ENCODE results near the gene CRISPLD2. TPM values are rescaled to one million over a fixed set of nuclear protein-coding genes. Genes with fewer than 3 reads are reported as not detected.
A peak's percentile ranks its signal among the peaks of the same experiment; 100 is the strongest.

Gene CRISPLD2
- total RNA-seq, 1 experiment from 2014 or later: 0.34 TPM

DNA sequence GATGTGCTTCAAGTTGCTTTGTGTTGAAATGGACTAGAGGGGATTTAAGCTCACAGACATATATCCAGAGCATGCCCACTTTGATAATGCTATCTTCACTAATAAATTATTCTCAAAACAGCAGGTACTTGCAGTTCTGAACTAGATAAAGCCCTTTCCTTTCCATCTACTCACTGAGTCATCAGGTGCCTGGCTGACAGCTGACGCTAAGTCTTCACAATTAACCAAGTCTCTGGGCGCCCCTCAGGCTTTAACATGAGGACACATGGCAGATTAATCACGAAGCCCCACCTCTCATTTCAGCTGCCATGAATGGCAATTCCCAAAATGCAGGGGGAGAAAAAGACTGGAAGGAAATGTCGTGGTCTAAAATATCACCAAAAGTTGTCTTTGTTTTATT, 29.5 kb upstream of the CRISPLD2 start:
- no peak overlapping the region for H3K4me3 ChIP-seq
- no peaks in the 10 kb centered on the region for H3K36me3 ChIP-seq
- no peaks in the 10 kb centered on the region for H3K9me3 ChIP-seq (replicated peaks)
- peaks cover 12% of the 10 kb centered on the region; the same call in 1 of the 2 replicates for H3K4me1 ChIP-seq
- no peak overlapping the region for H3K27ac ChIP-seq
- no peaks in the 10 kb centered on the region for H3K27me3 ChIP-seq
- DNase-seq: peak; percentile 10 to 22

DNA sequence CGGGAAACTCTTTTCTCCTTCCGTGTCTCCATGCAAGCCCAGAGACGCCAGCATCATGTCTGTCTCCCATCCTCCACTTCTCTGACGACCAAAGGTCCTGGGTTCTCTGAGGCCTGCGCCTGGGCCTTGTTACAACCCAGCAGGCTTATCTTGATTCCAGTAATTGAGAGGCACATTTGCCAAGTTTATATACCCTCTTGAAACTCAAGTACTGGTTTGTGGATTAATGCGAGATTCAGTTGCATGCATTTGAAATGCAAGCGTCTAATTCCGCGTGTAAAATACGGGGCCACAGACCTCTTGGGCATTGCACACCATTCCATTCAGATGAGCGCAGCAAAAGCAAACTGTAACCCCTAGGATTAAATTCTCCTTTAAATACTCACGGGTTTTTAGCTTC, 28.7 kb upstream of the CRISPLD2 start:
- H3K9me3 ChIP-seq (replicated peaks): no peaks in the 10 kb centered on the region
- no peaks in the 10 kb centered on the region for H3K27me3 ChIP-seq
- H3K36me3 ChIP-seq: no peaks in the 10 kb centered on the region
- H3K4me1 ChIP-seq: peaks cover 7% of the 10 kb centered on the region; the same call in 1 of the 2 replicates
- H3K27ac ChIP-seq: no peak overlapping the region
- peak in 1 of 2 experiments; percentile 8 for DNase-seq
- no peak overlapping the region for H3K4me3 ChIP-seq

GRCh38 chr16:84791501-84791900, 28.3 kb upstream of the CRISPLD2 start:
- Histone ChIP-seq H3K36me3 (no peaks in the 10 kb centered on the region), H3K4me1 (peaks cover 5% of the 10 kb centered on the region; the same call in 1 of the 2 replicates), H3K9me3 (replicated peaks) (no peaks in the 10 kb centered on the region), H3K27ac (no peak overlapping the region), H3K27me3 (no peaks in the 10 kb centered on the region), H3K4me3 (no peak overlapping the region)
- no peak for DNase-seq

- Histone ChIP-seq H3K27me3 (no peaks in the 10 kb centered on the region), H3K4me3 (no peak overlapping the region), H3K27ac (no peak overlapping the region), H3K36me3 (no peaks in the 10 kb centered on the region), H3K9me3 (replicated peaks) (no peaks in the 10 kb centered on the region), H3K4me1 (peaks cover 5% of the 10 kb centered on the region; the same call in 1 of the 2 replicates)
- DNase-seq: no peak
Measured at GRCh38 chr16:84794186-84794585, 25.6 kb upstream of the CRISPLD2 start.

DNA sequence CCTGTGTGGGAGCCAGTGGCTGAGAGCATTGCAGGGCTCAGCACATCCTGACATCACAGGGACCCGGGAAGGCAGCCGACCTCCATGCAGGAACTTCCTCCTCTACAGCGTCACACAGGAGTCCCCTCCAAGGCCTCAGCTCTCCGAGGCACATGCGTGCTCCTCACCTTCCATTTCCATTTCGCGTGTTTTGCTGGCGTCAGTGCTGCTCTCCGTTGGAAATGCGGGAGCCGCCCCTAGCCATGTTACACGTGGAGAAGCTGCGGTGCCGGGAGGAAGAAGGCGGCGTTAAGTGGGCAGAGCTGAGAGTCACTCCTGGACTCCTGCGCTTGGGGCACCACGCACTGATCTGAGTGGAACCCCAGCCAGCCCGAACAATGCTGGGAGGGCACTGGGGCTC, 25.2 kb upstream of the CRISPLD2 start:
- no peak overlapping the region for H3K27ac ChIP-seq
- H3K9me3 ChIP-seq (replicated peaks): no peaks in the 10 kb centered on the region
- no peaks in the 10 kb centered on the region for H3K27me3 ChIP-seq
- no peaks in the 10 kb centered on the region for H3K36me3 ChIP-seq
- H3K4me1 ChIP-seq: peaks cover 5% of the 10 kb centered on the region; the same call in 1 of the 2 replicates
- no peak for DNase-seq
- no peak overlapping the region for H3K4me3 ChIP-seq

DNA sequence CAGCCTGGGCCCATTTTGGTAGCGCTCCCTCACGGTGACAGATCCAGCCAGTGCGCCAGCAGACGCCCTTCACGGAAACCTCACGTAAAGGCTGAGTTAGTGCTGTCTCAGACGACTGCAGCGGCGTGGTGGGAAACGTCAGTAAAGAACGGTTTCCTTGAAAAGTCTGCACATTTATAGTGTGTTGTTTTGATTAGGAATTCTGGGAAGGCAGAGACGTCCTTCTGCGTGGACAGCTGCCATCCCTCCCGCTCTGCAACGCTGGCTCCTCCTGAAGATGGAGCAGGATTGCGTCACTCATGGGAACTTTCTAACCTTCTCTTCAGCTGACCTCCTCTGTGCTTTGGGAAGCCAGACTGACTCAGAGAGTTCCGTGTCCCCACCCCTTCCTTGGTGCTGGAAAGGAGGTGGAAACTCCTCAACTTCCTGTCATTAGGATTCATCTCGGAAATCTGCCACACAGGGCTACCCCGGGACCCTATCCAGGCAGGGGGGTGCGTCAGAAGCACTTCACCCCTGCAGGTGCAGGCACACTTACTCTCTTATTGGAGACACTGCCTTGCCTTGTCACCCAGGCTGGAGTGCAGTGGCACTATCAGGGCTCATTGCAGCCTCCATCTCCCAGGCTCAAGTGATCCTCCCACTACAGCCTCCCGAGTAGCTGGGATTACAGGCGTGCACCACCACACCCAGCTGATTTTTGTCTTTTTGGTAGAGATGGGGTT, 24.3 kb upstream of the CRISPLD2 start:
- DNase-seq: no peak
- H3K36me3 ChIP-seq: no peaks in the 10 kb centered on the region
- H3K27me3 ChIP-seq: no peaks in the 10 kb centered on the region
- no peak overlapping the region for H3K27ac ChIP-seq
- peaks cover 5% of the 10 kb centered on the region; the same call in 1 of the 2 replicates for H3K4me1 ChIP-seq
- no peak overlapping the region for H3K4me3 ChIP-seq
- H3K9me3 ChIP-seq (replicated peaks): no peaks in the 10 kb centered on the region

GRCh38 chr16:84800158-84800978, 19.4 kb upstream of the CRISPLD2 start:
- Histone ChIP-seq H3K4me3 (no peak overlapping the region), H3K27ac (no peak overlapping the region), H3K9me3 (replicated peaks) (no peaks in the 10 kb centered on the region), H3K27me3 (no peaks in the 10 kb centered on the region), H3K4me1 (no peaks in the 10 kb centered on the region), H3K36me3 (no peaks in the 10 kb centered on the region)
- DNase-seq: no peak

- no peak for DNase-seq
- no peak overlapping the region for H3K27ac ChIP-seq
- H3K27me3 ChIP-seq: no peaks in the 10 kb centered on the region
- no peaks in the 10 kb centered on the region for H3K36me3 ChIP-seq
- H3K9me3 ChIP-seq (replicated peaks): no peaks in the 10 kb centered on the region
- H3K4me1 ChIP-seq: no peaks in the 10 kb centered on the region
- H3K4me3 ChIP-seq: no peak overlapping the region
Measured at GRCh38 chr16:84803146-84803545, 16.6 kb upstream of the CRISPLD2 start.

- Histone ChIP-seq H3K4me3 (no peak overlapping the region), H3K4me1 (no peaks in the 10 kb centered on the region), H3K9me3 (replicated peaks) (no peaks in the 10 kb centered on the region), H3K36me3 (no peaks in the 10 kb centered on the region), H3K27ac (no peak overlapping the region), H3K27me3 (no peaks in the 10 kb centered on the region)
- DNase-seq: no peak
Measured at GRCh38 chr16:84804326-84804725, 15.5 kb upstream of the CRISPLD2 start.

DNA sequence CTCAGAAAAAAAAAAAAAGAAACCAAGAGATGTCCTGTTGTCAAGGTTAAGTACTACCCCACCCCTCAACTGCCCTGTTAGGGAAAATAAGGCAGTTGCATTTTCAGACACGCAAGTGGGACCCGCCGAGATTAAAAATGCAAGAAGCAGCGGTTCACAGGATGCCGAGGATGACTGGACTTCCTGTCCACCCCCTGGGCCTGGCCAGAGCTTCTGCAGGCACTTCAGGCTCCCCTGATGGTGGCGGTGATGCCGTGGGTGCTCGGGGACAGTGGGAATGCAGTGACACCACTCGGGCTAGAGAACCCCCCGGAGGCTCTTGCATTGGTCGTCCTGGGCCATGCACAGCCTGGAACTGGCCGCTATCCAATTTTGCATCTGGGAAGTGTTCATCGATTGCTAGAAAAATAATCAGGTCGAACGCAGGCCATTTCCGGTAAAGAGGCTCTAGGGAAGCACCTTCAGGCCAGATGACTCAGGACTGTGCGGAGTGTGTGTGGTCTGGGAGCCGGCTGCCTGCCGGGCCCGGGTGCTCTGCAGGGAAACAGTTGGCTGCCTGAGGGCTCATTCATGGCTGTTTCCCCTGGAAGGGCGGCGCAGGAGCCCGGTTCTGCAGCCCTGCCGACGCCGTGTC, 13.4 kb upstream of the CRISPLD2 start:
- Histone ChIP-seq H3K9me3 (replicated peaks) (no peaks in the 10 kb centered on the region), H3K36me3 (no peaks in the 10 kb centered on the region), H3K27ac (peak overlapping the region; percentile 52; the same call in 1 of the 2 replicates), H3K4me1 (no peaks in the 10 kb centered on the region), H3K4me3 (peak overlapping the region; percentile 58), H3K27me3 (no peaks in the 10 kb centered on the region)
- peak; percentile 79 to 82 for DNase-seq

GRCh38 chr16:84806890-84807258, 12.9 kb upstream of the CRISPLD2 start:
- Histone ChIP-seq H3K27me3 (no peaks in the 10 kb centered on the region), H3K9me3 (replicated peaks) (no peaks in the 10 kb centered on the region), H3K36me3 (no peaks in the 10 kb centered on the region), H3K27ac (peak overlapping the region; percentile 52; the same call in 1 of the 2 replicates), H3K4me1 (no peaks in the 10 kb centered on the region), H3K4me3 (peak overlapping the region; percentile 58)
- no peak for DNase-seq

DNA sequence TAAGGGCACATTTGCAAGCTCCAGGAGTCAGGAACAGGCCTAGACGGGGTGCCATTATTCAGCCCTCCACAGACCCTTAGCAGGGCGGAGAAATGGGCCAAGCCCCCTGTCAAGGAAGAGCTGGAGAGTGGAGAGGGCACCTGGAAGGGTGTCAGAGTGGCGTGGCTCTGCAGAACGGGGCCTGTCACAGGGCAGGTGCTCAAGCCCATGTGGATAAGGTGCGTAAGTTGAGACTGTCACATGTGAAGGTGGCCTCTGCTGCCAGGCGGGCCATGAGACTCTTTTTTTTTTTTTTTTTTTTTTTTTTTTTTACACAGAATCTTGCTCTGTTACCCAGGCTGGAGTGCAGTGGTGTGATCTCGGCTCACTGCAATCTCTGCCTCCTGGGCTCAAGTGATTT, 12.0 kb upstream of the CRISPLD2 start:
- H3K27ac ChIP-seq: no peak overlapping the region
- H3K36me3 ChIP-seq: no peaks in the 10 kb centered on the region
- no peaks in the 10 kb centered on the region for H3K27me3 ChIP-seq
- no peak overlapping the region for H3K4me3 ChIP-seq
- H3K4me1 ChIP-seq: no peaks in the 10 kb centered on the region
- H3K9me3 ChIP-seq (replicated peaks): no peaks in the 10 kb centered on the region
- DNase-seq: no peak

- Histone ChIP-seq H3K4me3 (no peak overlapping the region), H3K4me1 (no peaks in the 10 kb centered on the region), H3K9me3 (replicated peaks) (no peaks in the 10 kb centered on the region)
Measured at GRCh38 chr16:84808826-84809225, 11.0 kb upstream of the CRISPLD2 start.

GRCh38 chr16:84810518-84811273, 9.1 kb upstream of the CRISPLD2 start:
- Histone ChIP-seq H3K27ac (no peak overlapping the region), H3K4me3 (no peak overlapping the region), H3K27me3 (no peaks in the 10 kb centered on the region), H3K36me3 (no peaks in the 10 kb centered on the region), H3K9me3 (replicated peaks) (no peaks in the 10 kb centered on the region), H3K4me1 (no peaks in the 10 kb centered on the region)
- no peak for DNase-seq

More at GRCh38 chr16:84808826-84809225, 11.0 kb upstream of the CRISPLD2 start:
- Histone ChIP-seq H3K27ac (no peak overlapping the region), H3K27me3 (no peaks in the 10 kb centered on the region), H3K36me3 (no peaks in the 10 kb centered on the region)
- no peak for DNase-seq
